22Rv1 (cell line): ENCODE measurements around the gene SIPA1L3.

Experiments used
- ZFX ChIP-seq: fragments of 450-650 bp; IDR thresholded peaks from 2 replicates; pipeline ENCODE4 v1.6.1; 2017; ENCODE audit warnings: antibody characterized with exemption, borderline replicate concordance
- TF ChIP-seq, protein P1 (sequence below): fragments of 450-650 bp; IDR thresholded peaks from 2 replicates; pipeline ENCODE4 v1.5.1; 2017; ENCODE audit warnings: mild to moderate bottlenecking

DNA sequence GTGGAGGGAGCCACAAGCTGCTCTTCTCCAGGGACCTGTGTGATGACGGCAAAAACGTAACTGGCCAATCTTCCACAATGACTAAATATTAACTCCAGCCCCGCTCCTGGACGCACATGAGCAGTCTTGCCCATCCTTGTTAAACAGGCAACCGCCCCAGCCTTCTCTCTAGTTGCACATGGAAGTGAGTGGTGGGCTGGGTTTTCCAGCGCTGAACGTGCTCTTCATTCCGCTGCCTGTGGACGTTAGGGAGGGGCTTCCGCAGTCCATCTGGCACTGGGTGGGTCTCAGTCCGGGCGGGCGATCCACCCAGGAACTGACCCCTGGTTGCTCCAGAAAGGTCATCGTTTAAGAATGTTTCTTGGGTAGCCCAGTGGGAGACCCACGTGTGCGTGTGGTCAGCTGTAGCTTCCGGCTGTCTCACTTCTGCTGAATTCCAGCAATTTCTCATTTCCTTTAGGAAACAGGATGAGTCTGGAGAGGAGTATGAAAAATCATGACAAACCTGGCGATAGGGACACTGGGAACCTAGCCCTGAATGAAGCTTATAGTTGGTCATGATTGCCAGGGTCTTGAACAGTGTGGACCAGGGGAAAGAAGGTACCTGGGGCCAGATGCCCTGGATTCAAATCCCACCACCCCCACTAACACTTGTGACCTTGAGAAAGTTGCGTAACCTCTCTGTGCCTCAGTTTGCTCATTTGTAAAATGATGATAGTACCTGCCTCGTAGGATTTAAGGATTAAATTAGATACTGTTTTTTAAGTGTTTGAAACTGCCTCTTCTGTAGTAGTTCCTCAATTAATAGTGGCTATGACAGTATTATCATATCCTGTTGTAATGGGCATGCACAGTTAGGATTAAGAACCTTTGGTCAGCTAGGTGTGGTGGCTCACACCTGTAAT, 92.6 kb downstream of the SIPA1L3 start:
- TF ChIP-seq, protein P1, sequence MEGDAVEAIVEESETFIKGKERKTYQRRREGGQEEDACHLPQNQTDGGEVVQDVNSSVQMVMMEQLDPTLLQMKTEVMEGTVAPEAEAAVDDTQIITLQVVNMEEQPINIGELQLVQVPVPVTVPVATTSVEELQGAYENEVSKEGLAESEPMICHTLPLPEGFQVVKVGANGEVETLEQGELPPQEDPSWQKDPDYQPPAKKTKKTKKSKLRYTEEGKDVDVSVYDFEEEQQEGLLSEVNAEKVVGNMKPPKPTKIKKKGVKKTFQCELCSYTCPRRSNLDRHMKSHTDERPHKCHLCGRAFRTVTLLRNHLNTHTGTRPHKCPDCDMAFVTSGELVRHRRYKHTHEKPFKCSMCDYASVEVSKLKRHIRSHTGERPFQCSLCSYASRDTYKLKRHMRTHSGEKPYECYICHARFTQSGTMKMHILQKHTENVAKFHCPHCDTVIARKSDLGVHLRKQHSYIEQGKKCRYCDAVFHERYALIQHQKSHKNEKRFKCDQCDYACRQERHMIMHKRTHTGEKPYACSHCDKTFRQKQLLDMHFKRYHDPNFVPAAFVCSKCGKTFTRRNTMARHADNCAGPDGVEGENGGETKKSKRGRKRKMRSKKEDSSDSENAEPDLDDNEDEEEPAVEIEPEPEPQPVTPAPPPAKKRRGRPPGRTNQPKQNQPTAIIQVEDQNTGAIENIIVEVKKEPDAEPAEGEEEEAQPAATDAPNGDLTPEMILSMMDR: no peak
- no peak for TF ChIP-seq ZFX
